ENCODE measurements around the gene FAM110D. TPM values are rescaled to one million over a fixed set of nuclear protein-coding genes. Genes with fewer than 3 reads are reported as not detected.

The FAM110D gene
- total RNA-seq, 1 donor from 2014 or later, result not detected

GRCh38 chr1:26160527-26161414, 1.9 kb downstream of the FAM110D start:
- Mint-ChIP-seq H3K27ac (ENCODE audit: unreplicated experiment) (no peak overlapping the region), H3K4me1 (ENCODE audit: unreplicated experiment) (peaks cover 22% of the 10 kb centered on the region), H3K4me3 (ENCODE audit: unreplicated experiment) (peak overlapping the region; percentile 48), H3K9me3 (ENCODE audit: unreplicated experiment) (no peaks in the 10 kb centered on the region), H3K27me3 (ENCODE audit: unreplicated experiment) (peaks cover 3% of the 10 kb centered on the region), H3K36me3 (ENCODE audit: unreplicated experiment) (no peaks in the 10 kb centered on the region)
- TF ChIP-seq CTCF (IDR thresholded peaks at IDR 0.05), result no peak
- DNase-seq (ENCODE audit: extremely low spot score, unreplicated experiment), result no peak

- H3K9me3 Mint-ChIP-seq (ENCODE audit: unreplicated experiment), result no peaks in the 10 kb centered on the region
- H3K36me3 Mint-ChIP-seq (ENCODE audit: unreplicated experiment), result no peaks in the 10 kb centered on the region
- peak overlapping the region; percentile 62 for H3K4me3 Mint-ChIP-seq (ENCODE audit: unreplicated experiment)
- DNase-seq (ENCODE audit: extremely low spot score, unreplicated experiment), result no peak
- no peaks in the 10 kb centered on the region for H3K27me3 Mint-ChIP-seq (ENCODE audit: unreplicated experiment)
- H3K4me1 Mint-ChIP-seq (ENCODE audit: unreplicated experiment), result peaks cover 18% of the 10 kb centered on the region
- peak; percentile 37 for TF ChIP-seq CTCF (IDR thresholded peaks at IDR 0.05)
- H3K27ac Mint-ChIP-seq (ENCODE audit: unreplicated experiment), result no peak overlapping the region
These were observed 2.7 kb downstream of the FAM110D start for GRCh38 chr1:26161415-26162219.

GRCh38 chr1:26162220-26162709, 3.4 kb downstream of the FAM110D start:
- no peaks in the 10 kb centered on the region for H3K27me3 Mint-ChIP-seq (ENCODE audit: unreplicated experiment)
- no peaks in the 10 kb centered on the region for H3K36me3 Mint-ChIP-seq (ENCODE audit: unreplicated experiment)
- H3K4me1 Mint-ChIP-seq (ENCODE audit: unreplicated experiment), result peaks cover 16% of the 10 kb centered on the region
- no peak for TF ChIP-seq CTCF (IDR thresholded peaks at IDR 0.05)
- H3K4me3 Mint-ChIP-seq (ENCODE audit: unreplicated experiment), result peak overlapping the region; percentile 62
- H3K27ac Mint-ChIP-seq (ENCODE audit: unreplicated experiment), result no peak overlapping the region
- no peak for DNase-seq (ENCODE audit: extremely low spot score, unreplicated experiment)
- H3K9me3 Mint-ChIP-seq (ENCODE audit: unreplicated experiment), result no peaks in the 10 kb centered on the region

GRCh38 chr1:26163684-26164035, 4.8 kb downstream of the FAM110D start:
- no peak for TF ChIP-seq CTCF (IDR thresholded peaks at IDR 0.05)
- H3K4me1 Mint-ChIP-seq (ENCODE audit: unreplicated experiment), result peaks cover 16% of the 10 kb centered on the region
- H3K27ac Mint-ChIP-seq (ENCODE audit: unreplicated experiment), result no peak overlapping the region
- no peaks in the 10 kb centered on the region for H3K36me3 Mint-ChIP-seq (ENCODE audit: unreplicated experiment)
- DNase-seq (ENCODE audit: extremely low spot score, unreplicated experiment), result no peak
- H3K9me3 Mint-ChIP-seq (ENCODE audit: unreplicated experiment), result no peaks in the 10 kb centered on the region
- H3K27me3 Mint-ChIP-seq (ENCODE audit: unreplicated experiment), result no peaks in the 10 kb centered on the region
- H3K4me3 Mint-ChIP-seq (ENCODE audit: unreplicated experiment), result peak overlapping the region; percentile 14

Data from osteocyte (in vitro differentiated cells).